DOHH2 (cell line): ENCODE measurements around the gene ITGAE.

ENCODE experiments used
- H3F3A ChIP-seq: fragments of 200-600 bp; sonication (generic), shearing (Covaris generic); 2 replicates; pipeline ENCODE4 v1.6.0; 2016; ENCODE audit warnings: antibody characterized with exemption, mild to moderate bottlenecking; ENCODE audit not compliant: control insufficient read depth, insufficient read depth
- H3K27ac ChIP-seq: fragments of 200-600 bp; sonication (generic); 2 replicates; pipeline ENCODE4 v1.5.1; 2014; ENCODE audit warnings: low read depth, mild to moderate bottlenecking, low read length, moderate library complexity
- H3K27me3 ChIP-seq: fragments of 200-600 bp; sonication (generic); 2 replicates; pipeline ENCODE4 v1.6.1; 2014; ENCODE audit warnings: mild to moderate bottlenecking, low read length, mixed read lengths; ENCODE audit not compliant: control insufficient read depth
- H3K36me3 ChIP-seq: fragments of 200-600 bp; sonication (generic); 2 replicates; pipeline ENCODE4 v1.6.1; 2014; ENCODE audit warnings: mild to moderate bottlenecking, low read length, moderate library complexity, mixed read lengths; ENCODE audit not compliant: control insufficient read depth
- H3K4me1 ChIP-seq: fragments of 200-600 bp; sonication (generic); 2 replicates; pipeline ENCODE4 v1.6.1; 2014; ENCODE audit warnings: mild to moderate bottlenecking, low read length, mixed read lengths; ENCODE audit not compliant: control insufficient read depth
- H3K4me2 ChIP-seq: fragments of 200-600 bp; sonication (generic); 2 replicates; pipeline ENCODE4 v1.6.0; 2014; ENCODE audit warnings: mild to moderate bottlenecking, low read length, moderate library complexity
- H3K4me3 ChIP-seq: fragments of 200-600 bp; sonication (generic); 2 replicates; pipeline ENCODE4 v1.5.1; 2014; ENCODE audit warnings: mild to moderate bottlenecking, low read length, mixed read lengths
- H3K79me2 ChIP-seq: fragments of 200-600 bp; sonication (generic); 2 replicates; pipeline ENCODE4 v1.6.1; 2014; ENCODE audit warnings: mild to moderate bottlenecking, low read length, mixed read lengths; ENCODE audit not compliant: control insufficient read depth
- H3K9me2 ChIP-seq: fragments of 200-600 bp; sonication (generic); replicated peaks from 2 replicates; pipeline ENCODE4 v1.6.1; 2014; ENCODE audit warnings: mild to moderate bottlenecking, low read length, mixed read lengths; ENCODE audit not compliant: control insufficient read depth
- H3K9me3 ChIP-seq: fragments of 200-600 bp; sonication (generic); 2 replicates; pipeline ENCODE4 v1.6.1; 2014; ENCODE audit warnings: antibody characterized with exemption, low read length, mixed read lengths; ENCODE audit not compliant: control insufficient read depth, insufficient read depth
- H4K20me1 ChIP-seq: fragments of 200-600 bp; sonication (generic); 2 replicates; pipeline ENCODE4 v1.6.0; 2014; ENCODE audit warnings: low read depth, mild to moderate bottlenecking, antibody characterized with exemption, low read length, moderate library complexity; ENCODE audit not compliant: control insufficient read depth, insufficient read depth
- CTCF ChIP-seq: fragments of 200-600 bp; sonication (generic); IDR thresholded peaks from one replicate; pipeline ENCODE4 v1.5.1; 2014; ENCODE audit warnings: antibody characterized with exemption, mild to moderate bottlenecking, low read depth, low read length; ENCODE audit not compliant: poor library complexity, severe bottlenecking
- EZH2phosphoT487 ChIP-seq: fragments of 200-600 bp; sonication (generic); IDR thresholded peaks from 2 replicates; pipeline ENCODE4 v1.6.1; 2017; ENCODE audit warnings: borderline replicate concordance, mild to moderate bottlenecking, antibody characterized with exemption, low read length, moderate library complexity, mixed read lengths

The ITGAE gene

GRCh38 chr17:3821101-3821500 is 20.1 kb upstream of the ITGAE start:
- H3K79me2 ChIP-seq, result peaks cover 7% of the 10 kb centered on the region

GRCh38 chr17:3818786-3819185 is 17.8 kb upstream of the ITGAE start:
- Histone ChIP-seq H3K79me2 (peaks cover 10% of the 10 kb centered on the region), H3K9me2 (no peaks in the 10 kb centered on the region), H3K4me1 (peaks cover 53% of the 10 kb centered on the region), H3K27ac (peak overlapping the region; percentile 81), H3F3A (peaks cover 16% of the 10 kb centered on the region), H3K9me3 (no peaks in the 10 kb centered on the region), H3K4me3 (peak overlapping the region; percentile 47), H3K27me3 (no peaks in the 10 kb centered on the region), H3K36me3 (peaks cover 87% of the 10 kb centered on the region), H4K20me1 (no peaks in the 10 kb centered on the region), H3K4me2 (peak overlapping the region; percentile 71)
- TF ChIP-seq EZH2phosphoT487 (no peak), CTCF (no peak)

More at GRCh38 chr17:3821101-3821500, 20.1 kb upstream of the ITGAE start:
- Histone ChIP-seq H4K20me1 (no peaks in the 10 kb centered on the region), H3K4me1 (peaks cover 40% of the 10 kb centered on the region), H3F3A (peaks cover 18% of the 10 kb centered on the region), H3K9me2 (no peaks in the 10 kb centered on the region), H3K36me3 (peaks cover 89% of the 10 kb centered on the region), H3K27me3 (no peaks in the 10 kb centered on the region), H3K9me3 (no peaks in the 10 kb centered on the region), H3K4me2 (no peak overlapping the region), H3K4me3 (no peak overlapping the region), H3K27ac (no peak overlapping the region)
- TF ChIP-seq CTCF (no peak), EZH2phosphoT487 (no peak)

- peak overlapping the region; percentile 81 for H3K27ac ChIP-seq
- H3K79me2 ChIP-seq, result peaks cover 10% of the 10 kb centered on the region
- peak overlapping the region; percentile 55 for H3K4me3 ChIP-seq
- no peaks in the 10 kb centered on the region for H3K9me2 ChIP-seq
- H3F3A ChIP-seq, result peaks cover 16% of the 10 kb centered on the region
- peaks cover 53% of the 10 kb centered on the region for H3K4me1 ChIP-seq
- no peaks in the 10 kb centered on the region for H3K9me3 ChIP-seq
- no peak for TF ChIP-seq EZH2phosphoT487
- no peak for TF ChIP-seq CTCF
- no peaks in the 10 kb centered on the region for H3K27me3 ChIP-seq
- H3K36me3 ChIP-seq, result peaks cover 87% of the 10 kb centered on the region
- H4K20me1 ChIP-seq, result no peaks in the 10 kb centered on the region
- H3K4me2 ChIP-seq, result peak overlapping the region; percentile 71
Observed at GRCh38 chr17:3817851-3818605, 17.0 kb upstream of the ITGAE start.
